SK-N-SH (cell line): Measurements from ENCODE around the gene MEF2D. TPM values are rescaled to one million over a fixed set of nuclear protein-coding genes. Genes with fewer than 3 reads are reported as not detected.

ENCODE experiments used
- CTCF ChIA-PET: fragments of 300-600, 350-600 bp; formaldehyde crosslinking; extraction: SDS; loops from one replicate; lab custom pipeline; 2021; lab: Yijun Ruan, JAX
- POLR2A ChIA-PET: fragments of 350-600 bp; sonication (Branson Sonifier 250); formaldehyde crosslinking; extraction: SDS; loops from one replicate; lab custom pipeline; 2020; ENCODE audit warnings: antibody characterized with exemption, inconsistent platforms; lab: Yijun Ruan, JAX
- DNase-seq: peaks from one replicate; pipeline ENCODE4 v3.0.0; 2012
- H2AFZ ChIP-seq: fragments of 200-600 bp; sonication (generic); 2 replicates; pipeline ENCODE4 v1.8.1; 2016; ENCODE audit warnings: antibody characterized with exemption, mild to moderate bottlenecking, low read depth
- H3F3A ChIP-seq: fragments of 200-600 bp; sonication (generic); replicated peaks from 2 replicates; pipeline ENCODE3; 2016; ENCODE audit warnings: antibody characterized with exemption, mild to moderate bottlenecking; ENCODE audit not compliant: insufficient read depth
- H3K27ac ChIP-seq, 2 experiments: fragments of 200-500 bp in 1 of 2; fragments of 200-600 bp in 1 of 2; sonication (Bioruptor generic) in 1 of 2; sonication (generic), shearing (Covaris generic) in 1 of 2; 2 replicates each; pipeline versions ENCODE4 v1.5.1 to v1.6.1; 2014 to 2016; ENCODE audit warnings: low read depth in 2 of 2, inconsistent platforms in 1 of 2, low read length in 1 of 2, mild to moderate bottlenecking in 1 of 2, mixed read lengths in 1 of 2
- H3K27me3 ChIP-seq: fragments of 200-600 bp; sonication (generic), shearing (Covaris generic); 2 replicates; pipeline ENCODE4 v1.6.1; 2016; ENCODE audit warnings: mixed run types; ENCODE audit not compliant: insufficient read depth
- H3K36me3 ChIP-seq, 2 experiments: fragments of 200-500 bp in 1 of 2; fragments of 200-600 bp in 1 of 2; sonication (Bioruptor generic) in 1 of 2; sonication (generic) in 1 of 2; replicated peaks in 1 of 2; 2 replicates each; pipeline versions ENCODE3 to v1.5.1; 2014 to 2016; ENCODE audit warnings: low read length in 1 of 2, mild to moderate bottlenecking in 1 of 2; ENCODE audit not compliant: insufficient read depth in 2 of 2, control insufficient read depth in 1 of 2
- H3K4me1 ChIP-seq, 2 experiments: fragments of 200-500 bp in 1 of 2; fragments of 200-600 bp in 1 of 2; sonication (Bioruptor generic) in 1 of 2; sonication (generic), shearing (Covaris generic) in 1 of 2; 2 replicates each; pipeline versions ENCODE4 v1.5.1 to v1.6.1; 2014 to 2016; ENCODE audit warnings: low read depth in 1 of 2, low read length in 1 of 2, mixed run types in 1 of 2; ENCODE audit not compliant: insufficient read depth in 2 of 2, control insufficient read depth in 1 of 2
- H3K4me2 ChIP-seq: fragments of 200-600 bp; sonication (generic), shearing (Covaris generic); 2 replicates; pipeline ENCODE4 v1.6.1; 2017; ENCODE audit warnings: mixed run types
- H3K4me3 ChIP-seq, 2 experiments: fragments of 200-500 bp in 1 of 2; fragments of 200-600 bp in 1 of 2; sonication (Bioruptor generic) in 1 of 2; sonication (generic), shearing (Covaris generic) in 1 of 2; 2 replicates each; pipeline versions ENCODE4 v1.5.1 to v1.8.1; 2014 to 2016; ENCODE audit warnings: low read depth in 2 of 2, inconsistent platforms in 1 of 2, low read length in 1 of 2, mild to moderate bottlenecking in 1 of 2, mixed read lengths in 1 of 2, moderate library complexity in 1 of 2
- H3K79me2 ChIP-seq: fragments of 200-600 bp; sonication (generic); 2 replicates; pipeline ENCODE4 v1.8.1; 2017; ENCODE audit warnings: mild to moderate bottlenecking; ENCODE audit not compliant: insufficient read depth
- H3K9ac ChIP-seq: fragments of 200-600 bp; sonication (generic); 2 replicates; pipeline ENCODE4 v1.6.1; 2017; ENCODE audit warnings: mixed run types
- H3K9me2 ChIP-seq: fragments of 200-600 bp; sonication (generic); 2 replicates; pipeline ENCODE4 v1.6.1; 2017; ENCODE audit warnings: mixed run types
- H3K9me3 ChIP-seq: fragments of 200-600 bp; sonication (generic); 2 replicates; pipeline ENCODE4 v1.6.1; 2017; ENCODE audit warnings: mixed run types, mild to moderate bottlenecking, moderate library complexity
- H4K20me1 ChIP-seq: fragments of 200-600 bp; sonication (generic); 2 replicates; pipeline ENCODE4 v1.6.1; 2017; ENCODE audit warnings: mild to moderate bottlenecking, mixed run types; ENCODE audit not compliant: insufficient read depth
- CTCF ChIP-seq: fragments of 200-600 bp; sonication (generic); IDR thresholded peaks from 2 replicates; pipeline ENCODE4 v1.6.1; 2017; ENCODE audit warnings: antibody characterized with exemption, mild to moderate bottlenecking, moderate library complexity
- ELF1 ChIP-seq: IDR thresholded peaks from 2 replicates; pipeline ENCODE4 v1.4.0; 2012
- FOSL2 ChIP-seq: IDR thresholded peaks from 2 replicates; pipeline ENCODE4 v1.4.0; 2012; ENCODE audit warnings: low read depth, mild to moderate bottlenecking, moderate library complexity, borderline replicate concordance
- FOXJ3 ChIP-seq: sonication (generic); formaldehyde crosslinking; IDR thresholded peaks from 2 replicates; pipeline ENCODE4 v1.5.1; 2020; ENCODE audit warnings: mild to moderate bottlenecking, missing genetic modification reagents
- GABPA ChIP-seq: IDR thresholded peaks from 2 replicates; pipeline ENCODE4 v1.4.0; 2012; ENCODE audit warnings: low read depth, mild to moderate bottlenecking
- GATA2 ChIP-seq: sonication (generic); formaldehyde crosslinking; IDR thresholded peaks from 2 replicates; pipeline ENCODE4 v1.5.0; 2020; ENCODE audit warnings: mild to moderate bottlenecking, missing genetic modification reagents
- IRF3 ChIP-seq: fragments of 150-350 bp; IDR thresholded peaks from 2 replicates; pipeline ENCODE4 v1.6.1; 2016; ENCODE audit warnings: mild to moderate bottlenecking, low read depth, low read length
- MAX ChIP-seq: IDR thresholded peaks from 2 replicates; pipeline ENCODE4 v1.4.0; 2012; ENCODE audit warnings: low read depth
- MEF2A ChIP-seq: IDR thresholded peaks from 2 replicates; pipeline ENCODE4 v1.4.0; 2012; ENCODE audit warnings: low read depth, borderline replicate concordance
- MXI1 ChIP-seq: IDR thresholded peaks from 2 replicates; pipeline ENCODE4 v1.6.1; 2012; ENCODE audit warnings: mild to moderate bottlenecking, low read depth, low read length, improper control_type of control experiment
- NFIC ChIP-seq: IDR thresholded peaks from 2 replicates; pipeline ENCODE4 v1.4.0; 2012; ENCODE audit warnings: borderline replicate concordance
- NRF1 ChIP-seq: IDR thresholded peaks from 2 replicates; pipeline ENCODE4 v1.6.1; 2012; ENCODE audit warnings: low read depth, mild to moderate bottlenecking, low read length
- RCOR1 ChIP-seq: fragments of 150-350 bp; IDR thresholded peaks from 2 replicates; pipeline ENCODE4 v1.6.1; 2017; ENCODE audit warnings: antibody characterized with exemption, low read length
- SMC3 ChIP-seq: IDR thresholded peaks from 2 replicates; pipeline ENCODE4 v1.6.1; 2012; ENCODE audit warnings: low read depth, low read length, improper control_type of control experiment
- USF1 ChIP-seq: IDR thresholded peaks from 2 replicates; pipeline ENCODE4 v1.4.0; 2012; ENCODE audit warnings: low read depth, borderline replicate concordance
- YY1 ChIP-seq: IDR thresholded peaks from 2 replicates; pipeline ENCODE4 v1.4.0; 2012; ENCODE audit warnings: low read depth, mild to moderate bottlenecking
- WGBS: methylation state at CpG from one replicate; pipeline ENCODE4 v1.1.6; 2017; ENCODE audit warnings: low lambda C conversion rate; 5-methylcytosine and 5-hydroxymethylcytosine counted together
- polyA plus RNA-seq, 3 experiments: library from polyadenylated mRNA; depleted of rRNA; stranded (reverse); fragments of >200 nt; gene quantifications; 2 replicates each; pipeline ENCODE4 v1.2.3, GENCODE V29; 2012

MEF2D gene
- polyA plus RNA-seq, 1 of the 3 experiments (the other 2 are of a cell fraction), result 14.3 TPM

GRCh38 chr1:156546267-156546666 is 45.7 kb upstream of the MEF2D start (continued):
- TF ChIP-seq CTCF (no peak), RCOR1 (no peak), SMC3 (no peak)

- POLR2A ChIA-PET, result no interaction called here
- H3K4me3 ChIP-seq, result no peak overlapping the region
- no peak for DNase-seq
- CTCF ChIA-PET, result no interaction called here
- no peaks in the 10 kb centered on the region for H3K9me2 ChIP-seq
- H3K9ac ChIP-seq, result no peak overlapping the region
- H3K79me2 ChIP-seq, result no peaks in the 10 kb centered on the region
- peaks cover 8 to 29% of the 10 kb centered on the region in 2 experiments for H3K36me3 ChIP-seq
- H4K20me1 ChIP-seq, result no peaks in the 10 kb centered on the region
- no peaks in the 10 kb centered on the region for H3K9me3 ChIP-seq
- H3K4me2 ChIP-seq, result no peak overlapping the region
- no peaks in the 10 kb centered on the region for H3F3A ChIP-seq
- H3K27me3 ChIP-seq, result no peaks in the 10 kb centered on the region
- no peak overlapping the region for H3K27ac ChIP-seq
- no peaks in the 10 kb centered on the region for H3K4me1 ChIP-seq
- no peak overlapping the region for H2AFZ ChIP-seq
- TF ChIP-seq ELF1 (no peak), MEF2A (no peak), NFIC (no peak), MAX (no peak), YY1 (no peak), GATA2 (CRISPR knock-in tag) (no peak), FOSL2 (no peak), IRF3 (no peak), USF1 (no peak)
- WGBS, result 96% methylated on average over 3 of the region's 3 CpGs
Observed at GRCh38 chr1:156544592-156545102, 44.1 kb upstream of the MEF2D start.

GRCh38 chr1:156543066-156543465 is 42.5 kb upstream of the MEF2D start:
- H3K36me3 ChIP-seq, result peaks cover 12 to 36% of the 10 kb centered on the region in 2 experiments
- H3K9ac ChIP-seq, result no peak overlapping the region
- no peak for DNase-seq
- no peak overlapping the region for H3K27ac ChIP-seq
- H3K9me2 ChIP-seq, result no peaks in the 10 kb centered on the region
- whole genome bisulfite sequencing, result 93% methylated on average over 1 of the region's 1 CpG
- H3K27me3 ChIP-seq, result no peaks in the 10 kb centered on the region
- H3K4me2 ChIP-seq, result no peak overlapping the region
- ChIA-PET POLR2A (no interaction called here), CTCF (interaction anchor here (0.8 to 1.3 kb wide), 3 partner anchors 42 to 157 kb away, joined by 3 to 4 read pairs (median 3); no protein-coding TSS in a partner anchor)
- H3F3A ChIP-seq, result no peaks in the 10 kb centered on the region
- no peak overlapping the region for H3K4me3 ChIP-seq
- H2AFZ ChIP-seq, result no peak overlapping the region
- H3K79me2 ChIP-seq, result no peaks in the 10 kb centered on the region
- no peaks in the 10 kb centered on the region for H3K9me3 ChIP-seq
- no peaks in the 10 kb centered on the region for H4K20me1 ChIP-seq
- no peaks in the 10 kb centered on the region for H3K4me1 ChIP-seq
- TF ChIP-seq MXI1 (no peak), GABPA (no peak), NRF1 (no peak), ELF1 (no peak), GATA2 (CRISPR knock-in tag) (no peak), FOXJ3 (no peak)
